Hepatocyte (in vitro differentiated cells): Measurements from ENCODE around the gene CLECL1. TPM values are rescaled to one million over a fixed set of nuclear protein-coding genes. Genes with fewer than 3 reads are reported as not detected.
"Not testable (repeated sequence)": the region's sequence is repeated elsewhere in the genome, so short reads cannot be mapped to it uniquely, and the experiment has no call there.

ENCODE experiments used
- DNase-seq: peaks from one replicate; pipeline ENCODE4 v3.0.0-alpha.2; 2016; ENCODE audit warnings: low spot score
- H2AFZ ChIP-seq: fragments of 200-600 bp; sonication (generic); 2 replicates; pipeline ENCODE4 v1.6.0; 2016; ENCODE audit warnings: antibody characterized with exemption, mild to moderate bottlenecking
- H3K27ac ChIP-seq: fragments of 200-600 bp; sonication (generic); 2 replicates; pipeline ENCODE4 v1.5.1; 2016; ENCODE audit warnings: mild to moderate bottlenecking
- H3K27me3 ChIP-seq: fragments of 200-600 bp; sonication (generic); 2 replicates; pipeline ENCODE4 v1.6.1; 2016
- H3K36me3 ChIP-seq: fragments of 200-600 bp; sonication (generic); replicated peaks from 2 replicates; pipeline ENCODE4 v1.5.1; 2016; ENCODE audit warnings: low read depth; ENCODE audit not compliant: insufficient read depth
- H3K4me1 ChIP-seq: fragments of 200-600 bp; sonication (generic); 2 replicates; pipeline ENCODE4 v1.5.1; 2016; ENCODE audit warnings: mild to moderate bottlenecking, moderate library complexity; ENCODE audit not compliant: insufficient read depth
- H3K4me2 ChIP-seq: fragments of 200-600 bp; sonication (generic); 2 replicates; pipeline ENCODE4 v1.6.0; 2016
- H3K4me3 ChIP-seq: fragments of 200-600 bp; sonication (generic); 2 replicates; pipeline ENCODE4 v1.5.1; 2016; ENCODE audit warnings: mild to moderate bottlenecking
- H3K79me2 ChIP-seq: fragments of 200-600 bp; sonication (generic); 2 replicates; pipeline ENCODE4 v1.6.0; 2017; ENCODE audit warnings: mild to moderate bottlenecking
- H3K9me2 ChIP-seq: fragments of 200-600 bp; sonication (generic); replicated peaks from 2 replicates; pipeline ENCODE4 v1.6.0; 2017; ENCODE audit warnings: mild to moderate bottlenecking; ENCODE audit not compliant: insufficient read depth
- H3K9me3 ChIP-seq: fragments of 200-600 bp; sonication (generic); 2 replicates; pipeline ENCODE4 v1.5.1; 2016; ENCODE audit warnings: low read depth, mild to moderate bottlenecking
- H4K20me1 ChIP-seq: fragments of 200-600 bp; sonication (generic); 2 replicates; pipeline ENCODE4 v1.6.0; 2016; ENCODE audit warnings: mild to moderate bottlenecking; ENCODE audit not compliant: insufficient read depth, poor library complexity, severe bottlenecking
- CTCF ChIP-seq: fragments of 200-600 bp; sonication (generic); IDR thresholded peaks from 2 replicates; pipeline ENCODE4 v1.5.1; 2016; ENCODE audit warnings: antibody characterized with exemption, mild to moderate bottlenecking; ENCODE audit not compliant: poor library complexity
- EZH2 ChIP-seq: fragments of 200-600 bp; sonication (generic); IDR thresholded peaks from 2 replicates; pipeline ENCODE4 v1.6.1; 2016; ENCODE audit warnings: antibody characterized with exemption, mild to moderate bottlenecking, borderline replicate concordance
- EZH2phosphoT487 ChIP-seq: fragments of 200-600 bp; sonication (generic); IDR thresholded peaks from one replicate; pipeline ENCODE4 v1.6.1; 2018; ENCODE audit warnings: antibody characterized with exemption, mild to moderate bottlenecking, low read depth, moderate library complexity; ENCODE audit not compliant: unreplicated experiment, severe bottlenecking
- WGBS: methylation state at CpG from one replicate; pipeline ENCODE4 v1.1.6; 2016; ENCODE audit warnings: low lambda C conversion rate; ENCODE audit errors: missing lambda C conversion rate; 5-methylcytosine and 5-hydroxymethylcytosine counted together
- polyA plus RNA-seq: library from polyadenylated mRNA; unstranded; fragments of >200 nt; fragmentation: Nextera tagmentation; extraction: Ambion mirVana; gene quantifications from 2 replicates; pipeline ENCODE4 v1.2.1, GENCODE V29; 2016
- total RNA-seq: library from RNA; depleted of rRNA; stranded (reverse); fragments of >200 nt; gene quantifications from 2 replicates; pipeline ENCODE4 v1.2.3, GENCODE V29; 2014

Gene CLECL1
- total and polyA plus RNA-seq, 2 experiments from 2014 or later: not detected

- H3K4me2 ChIP-seq: no peak overlapping the region
- H4K20me1 ChIP-seq: no peaks in the 10 kb centered on the region
- no peak overlapping the region for H2AFZ ChIP-seq
- H3K4me1 ChIP-seq: peaks cover 3% of the 10 kb centered on the region
- H3K9me3 ChIP-seq: no peaks in the 10 kb centered on the region
- DNase-seq: no peak
- H3K79me2 ChIP-seq: no peaks in the 10 kb centered on the region
- H3K9me2 ChIP-seq: no peaks in the 10 kb centered on the region
- H3K27ac ChIP-seq: no peak overlapping the region
- WGBS: 92% methylated on average over 15 of the region's 15 CpGs
- no peaks in the 10 kb centered on the region for H3K27me3 ChIP-seq
- TF ChIP-seq CTCF (no peak), EZH2phosphoT487 (no peak), EZH2 (no peak)
- no peaks in the 10 kb centered on the region for H3K36me3 ChIP-seq
- H3K4me3 ChIP-seq: no peak overlapping the region
Observed at GRCh38 chr12:9717070-9717925, 15.6 kb downstream of the CLECL1 start.

DNA sequence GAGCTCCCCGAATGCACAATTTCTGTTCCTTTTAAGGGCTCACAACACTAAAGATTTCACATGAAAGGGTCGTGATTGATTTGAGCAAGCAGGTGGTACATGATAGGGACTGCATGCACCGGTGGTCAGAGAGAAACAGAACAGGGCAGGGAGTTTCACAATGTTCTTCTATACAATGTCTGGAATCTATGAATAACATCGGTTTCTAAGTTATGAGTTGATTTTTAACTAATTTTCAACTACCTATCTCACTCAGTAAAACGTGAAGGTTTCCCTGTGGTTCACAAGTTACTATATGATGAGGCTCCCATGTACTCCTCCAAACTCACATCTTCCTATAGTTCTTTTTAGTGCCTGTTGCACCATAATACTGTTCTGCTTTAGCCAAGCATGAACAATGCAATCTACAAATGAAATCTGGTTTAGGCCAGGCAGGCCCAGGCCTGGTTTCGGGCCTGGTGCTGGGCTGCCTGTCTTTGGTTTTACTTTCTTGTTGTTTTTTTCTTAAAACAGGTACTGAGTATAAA, 19.8 kb downstream of the CLECL1 start:
- H2AFZ ChIP-seq, H3K4me1 ChIP-seq, H3K27ac ChIP-seq, H3K4me3 ChIP-seq, H4K20me1 ChIP-seq, H3K9me2 ChIP-seq, H3K4me2 ChIP-seq, DNase-seq, H3K27me3 ChIP-seq, H3K36me3 ChIP-seq, H3K79me2 ChIP-seq, H3K9me3 ChIP-seq: not testable (repeated sequence)
- WGBS: 91% methylated on average over 6 of the region's 6 CpGs

GRCh38 chr12:9711664-9712063, 21.2 kb downstream of the CLECL1 start:
- no peak for DNase-seq
- no peak overlapping the region for H3K27ac ChIP-seq
- no peak overlapping the region for H3K4me2 ChIP-seq
- H3K36me3 ChIP-seq: no peaks in the 10 kb centered on the region
- no peak overlapping the region for H2AFZ ChIP-seq
- no peaks in the 10 kb centered on the region for H3K79me2 ChIP-seq
- WGBS: 52% methylated on average over 1 of the region's 1 CpG
- no peaks in the 10 kb centered on the region for H3K27me3 ChIP-seq
- H3K9me2 ChIP-seq: no peaks in the 10 kb centered on the region
- H3K4me3 ChIP-seq: no peak overlapping the region
- no peaks in the 10 kb centered on the region for H3K9me3 ChIP-seq
- TF ChIP-seq EZH2phosphoT487 (no peak), CTCF (no peak)
- no peaks in the 10 kb centered on the region for H3K4me1 ChIP-seq
- no peaks in the 10 kb centered on the region for H4K20me1 ChIP-seq

DNA sequence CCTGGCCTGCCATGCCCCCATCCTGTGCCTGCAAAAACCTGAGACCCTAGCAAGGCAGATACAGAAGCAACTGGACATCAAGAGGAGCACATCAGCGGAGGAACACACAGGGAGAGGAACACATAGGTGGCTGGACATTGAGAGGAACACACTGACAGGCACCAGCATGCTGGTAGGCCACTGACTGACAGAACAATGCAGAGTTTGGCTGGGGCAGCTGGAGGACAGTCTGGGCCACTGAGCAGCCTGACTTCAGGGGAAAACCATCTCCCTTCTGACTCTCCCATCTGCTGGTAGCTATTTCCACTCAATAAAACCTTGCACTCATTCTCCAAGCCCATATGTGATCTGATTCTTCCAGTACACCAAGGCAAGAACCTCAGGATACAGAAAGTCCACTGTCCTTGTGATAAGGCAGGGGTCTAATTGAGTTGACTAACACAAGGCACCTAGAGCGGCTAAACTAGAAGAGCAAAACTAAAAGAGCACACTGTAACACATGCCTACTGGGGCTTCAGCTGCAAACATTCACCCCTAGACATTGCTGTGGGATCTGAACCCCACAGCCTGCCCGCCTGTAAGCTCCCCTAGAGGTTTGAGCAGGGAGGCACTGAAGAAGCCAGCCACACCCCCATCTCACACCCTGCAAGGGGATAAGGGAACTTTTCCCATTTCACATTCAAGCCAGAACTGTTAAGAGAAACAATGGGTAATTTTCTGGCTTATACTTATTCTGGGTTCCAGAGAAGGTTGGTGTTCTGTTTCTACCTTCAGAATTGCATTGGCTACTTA, 22.1 kb downstream of the CLECL1 start:
- H3K4me3 ChIP-seq: no peak overlapping the region
- no peaks in the 10 kb centered on the region for H3K9me3 ChIP-seq
- 91% methylated on average over 3 of the region's 3 CpGs for WGBS
- DNase-seq: no peak
- no peaks in the 10 kb centered on the region for H3K79me2 ChIP-seq
- H3K27me3 ChIP-seq: no peaks in the 10 kb centered on the region
- H3K9me2 ChIP-seq: no peaks in the 10 kb centered on the region
- H3K36me3 ChIP-seq: no peaks in the 10 kb centered on the region
- no peak overlapping the region for H3K4me2 ChIP-seq
- H3K4me1 ChIP-seq: no peaks in the 10 kb centered on the region
- TF ChIP-seq EZH2phosphoT487: no peak
- TF ChIP-seq CTCF: no peak
- TF ChIP-seq EZH2: no peak
- no peaks in the 10 kb centered on the region for H4K20me1 ChIP-seq
- no peak overlapping the region for H2AFZ ChIP-seq
- H3K27ac ChIP-seq: no peak overlapping the region
